Stimulated activated CD8-positive, alpha-beta memory T cell treated with anti-CD3 and anti-CD28 coated beads, Interleukin-15, amount 100 ng/mL, for 1 hour (primary cell): ENCODE results near the gene MTR.

ENCODE experiments used
- DNase-seq: peaks from one replicate; pipeline ENCODE4 v3.0.0-alpha.2; 2020; ENCODE audit warnings: low read depth

MTR gene

GRCh38 chr1:236795035-236795756 is at the start of gene MTR:
TSS of gene MTR (plus strand) at chr1:236795292. CDS start at chr1:236795704, 412 bp downstream.
- DNase-seq = peak; percentile 92

- no peak for DNase-seq
Measured at GRCh38 chr1:236746785-236747184, 48.3 kb upstream of the MTR start.

GRCh38 chr1:236747311-236747985 is 47.6 kb upstream of the MTR start:
- DNase-seq = no peak

- DNase-seq = no peak
Measured at GRCh38 chr1:236748268-236748870, 46.7 kb upstream of the MTR start.

- no peak for DNase-seq
Measured at GRCh38 chr1:236750928-236751327, 44.2 kb upstream of the MTR start.

- DNase-seq = no peak
Measured at GRCh38 chr1:236751385-236751784, 43.7 kb upstream of the MTR start.

- DNase-seq = no peak
Measured at GRCh38 chr1:236751935-236752334, 43.2 kb upstream of the MTR start.

GRCh38 chr1:236753516-236753915 is 41.6 kb upstream of the MTR start:
- no peak for DNase-seq

- no peak for DNase-seq
Measured at GRCh38 chr1:236753964-236754363, 41.1 kb upstream of the MTR start.

GRCh38 chr1:236754525-236755210 is 40.4 kb upstream of the MTR start:
- DNase-seq = no peak

- no peak for DNase-seq
Measured at GRCh38 chr1:236757640-236758039, 37.5 kb upstream of the MTR start.

GRCh38 chr1:236759252-236759859 is 35.7 kb upstream of the MTR start:
- no peak for DNase-seq

- no peak for DNase-seq
Measured at GRCh38 chr1:236760480-236760879, 34.6 kb upstream of the MTR start.

- no peak for DNase-seq
Measured at GRCh38 chr1:236760986-236761385, 34.1 kb upstream of the MTR start.

GRCh38 chr1:236761397-236762132 is 33.5 kb upstream of the MTR start:
- no peak for DNase-seq

GRCh38 chr1:236762410-236762809 is 32.7 kb upstream of the MTR start:
- no peak for DNase-seq

- no peak for DNase-seq
Measured at GRCh38 chr1:236765831-236766230, 29.3 kb upstream of the MTR start.

- no peak for DNase-seq
Measured at GRCh38 chr1:236766506-236766905, 28.6 kb upstream of the MTR start.

GRCh38 chr1:236767276-236767675 is 27.8 kb upstream of the MTR start:
- no peak for DNase-seq

GRCh38 chr1:236768601-236769000 is 26.5 kb upstream of the MTR start:
- DNase-seq = no peak

- DNase-seq = no peak
Measured at GRCh38 chr1:236773919-236774318, 21.2 kb upstream of the MTR start.

GRCh38 chr1:236774926-236775325 is 20.2 kb upstream of the MTR start:
- DNase-seq = no peak
